OCI-LY1 (cell line): ENCODE data around the gene CSMD2.

Source experiments
- EZH2 ChIP-seq: fragments of 200-600 bp; sonication (generic), shearing (Covaris generic); IDR thresholded peaks from 2 replicates; pipeline ENCODE4 v1.8.0; 2017; ENCODE audit warnings: borderline replicate concordance, mixed run types, mild to moderate bottlenecking, antibody characterized with exemption, low read length, moderate library complexity, mixed read lengths
- TF ChIP-seq, protein P1 (sequence below): fragments of 200-600 bp; sonication (generic), shearing (Covaris generic); IDR thresholded peaks from 2 replicates; pipeline ENCODE4 v1.5.1; 2017; ENCODE audit warnings: mild to moderate bottlenecking, antibody characterized with exemption, low read length, moderate library complexity, mixed read lengths

DNA sequence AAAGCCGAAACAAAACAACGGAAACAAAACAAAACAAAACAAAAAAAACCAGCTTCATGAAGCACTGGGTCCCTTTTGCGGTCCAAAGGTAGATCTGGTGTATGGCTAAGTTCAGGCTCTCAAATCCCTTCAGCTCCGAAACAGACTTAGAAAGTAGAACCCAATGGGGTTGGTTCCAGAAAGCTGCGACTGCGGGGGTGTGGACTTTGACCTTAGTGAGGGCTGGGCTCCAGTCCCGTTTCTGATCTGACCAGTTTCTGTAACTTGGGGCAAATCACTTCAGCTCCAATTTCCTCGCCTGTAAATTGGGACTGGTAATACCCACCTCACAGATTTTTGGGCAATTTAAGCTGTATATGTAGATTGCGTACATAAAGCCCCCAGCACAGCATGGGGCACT is 587.4 kb downstream of the CSMD2 start:
- TF ChIP-seq, protein P1, sequence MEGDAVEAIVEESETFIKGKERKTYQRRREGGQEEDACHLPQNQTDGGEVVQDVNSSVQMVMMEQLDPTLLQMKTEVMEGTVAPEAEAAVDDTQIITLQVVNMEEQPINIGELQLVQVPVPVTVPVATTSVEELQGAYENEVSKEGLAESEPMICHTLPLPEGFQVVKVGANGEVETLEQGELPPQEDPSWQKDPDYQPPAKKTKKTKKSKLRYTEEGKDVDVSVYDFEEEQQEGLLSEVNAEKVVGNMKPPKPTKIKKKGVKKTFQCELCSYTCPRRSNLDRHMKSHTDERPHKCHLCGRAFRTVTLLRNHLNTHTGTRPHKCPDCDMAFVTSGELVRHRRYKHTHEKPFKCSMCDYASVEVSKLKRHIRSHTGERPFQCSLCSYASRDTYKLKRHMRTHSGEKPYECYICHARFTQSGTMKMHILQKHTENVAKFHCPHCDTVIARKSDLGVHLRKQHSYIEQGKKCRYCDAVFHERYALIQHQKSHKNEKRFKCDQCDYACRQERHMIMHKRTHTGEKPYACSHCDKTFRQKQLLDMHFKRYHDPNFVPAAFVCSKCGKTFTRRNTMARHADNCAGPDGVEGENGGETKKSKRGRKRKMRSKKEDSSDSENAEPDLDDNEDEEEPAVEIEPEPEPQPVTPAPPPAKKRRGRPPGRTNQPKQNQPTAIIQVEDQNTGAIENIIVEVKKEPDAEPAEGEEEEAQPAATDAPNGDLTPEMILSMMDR: no peak
- no peak for TF ChIP-seq EZH2
